Osteoblast (primary cell): ENCODE results near the gene KRTAP29-1. TPM values are rescaled to one million over a fixed set of nuclear protein-coding genes. Genes with fewer than 3 reads are reported as not detected.

ENCODE experiments used
- DNase-seq: peaks from one replicate; pipeline ENCODE4 v3.0.0; 2011; ENCODE audit warnings: low spot score, mixed read lengths; ENCODE audit not compliant: insufficient read length; ENCODE audit errors: missing footprints
- H2AFZ ChIP-seq: 2 replicates; pipeline ENCODE4 v1.6.0; 2011; ENCODE audit warnings: mild to moderate bottlenecking, low read length
- H3K27ac ChIP-seq: 2 replicates; pipeline ENCODE4 v1.5.1; 2011; ENCODE audit warnings: mild to moderate bottlenecking, low read depth, low read length, moderate library complexity
- H3K27me3 ChIP-seq: 2 replicates; pipeline ENCODE4 v1.6.0; 2012; ENCODE audit warnings: mild to moderate bottlenecking, control low read depth, inconsistent platforms, low read length, moderate library complexity; ENCODE audit not compliant: insufficient read depth
- H3K36me3 ChIP-seq: 2 replicates; pipeline ENCODE4 v1.5.1; 2011; ENCODE audit warnings: mild to moderate bottlenecking, low read length, control low read depth, moderate library complexity; ENCODE audit not compliant: insufficient read depth
- H3K4me1 ChIP-seq: 2 replicates; pipeline ENCODE4 v1.5.1; 2011; ENCODE audit warnings: mild to moderate bottlenecking, low read length, control low read depth, moderate library complexity; ENCODE audit not compliant: insufficient read depth
- H3K4me2 ChIP-seq: 2 replicates; pipeline ENCODE4 v1.6.0; 2011; ENCODE audit warnings: mild to moderate bottlenecking, low read length; ENCODE audit not compliant: insufficient read depth
- H3K4me3 ChIP-seq: fragments of 200-600 bp; sonication (generic); 3 replicates; pipeline ENCODE4 v1.5.1; 2012; ENCODE audit warnings: mild to moderate bottlenecking, low read length, inconsistent platforms; ENCODE audit not compliant: insufficient read depth
- H3K79me2 ChIP-seq: 2 replicates; pipeline ENCODE4 v1.6.0; 2012; ENCODE audit warnings: mild to moderate bottlenecking, low read length, control low read depth, inconsistent platforms; ENCODE audit not compliant: insufficient read depth
- H3K9me3 ChIP-seq: 2 replicates; pipeline ENCODE4 v1.5.1; 2011; ENCODE audit warnings: low read depth, low read length, control low read depth
- H4K20me1 ChIP-seq: 2 replicates; pipeline ENCODE4 v1.6.0; 2012; ENCODE audit warnings: mild to moderate bottlenecking, low read length, control low read depth; ENCODE audit not compliant: insufficient read depth
- CTCF ChIP-seq: IDR thresholded peaks from 2 replicates; pipeline ENCODE4 v1.5.1; 2011; ENCODE audit warnings: mild to moderate bottlenecking, low read depth, low read length, moderate library complexity; ENCODE audit errors: extremely low read depth
- total RNA-seq: library from RNA; depleted of rRNA; stranded (reverse); fragments of >200 nt; gene quantifications from 2 replicates; pipeline ENCODE4 v1.2.3, GENCODE V29; 2012

KRTAP29-1 gene
- total RNA-seq, 1 donor = not detected

- no peak for TF ChIP-seq CTCF
- Histone ChIP-seq H3K27me3 (no peaks in the 10 kb centered on the region), H2AFZ (peak overlapping the region; percentile 83), H3K4me1 (peaks cover 11% of the 10 kb centered on the region), H3K4me3 (peak overlapping the region; percentile 38), H4K20me1 (no peaks in the 10 kb centered on the region), H3K4me2 (peak overlapping the region; percentile 32), H3K36me3 (no peaks in the 10 kb centered on the region), H3K27ac (no peak overlapping the region), H3K9me3 (no peaks in the 10 kb centered on the region), H3K79me2 (no peaks in the 10 kb centered on the region)
- peak; percentile 79 for DNase-seq
These were observed 5.7 kb upstream of the KRTAP29-1 start for GRCh38 chr17:41308251-41308917.

GRCh38 chr17:41307647-41308046 is 5.0 kb upstream of the KRTAP29-1 start:
- peaks cover 11% of the 10 kb centered on the region for H3K4me1 ChIP-seq
- peak overlapping the region; percentile 38 for H3K4me3 ChIP-seq
- H4K20me1 ChIP-seq = no peaks in the 10 kb centered on the region
- peak overlapping the region; percentile 32 for H3K4me2 ChIP-seq
- no peaks in the 10 kb centered on the region for H3K36me3 ChIP-seq
- TF ChIP-seq CTCF = no peak
- H2AFZ ChIP-seq = peak overlapping the region; percentile 83
- no peaks in the 10 kb centered on the region for H3K27me3 ChIP-seq
- no peaks in the 10 kb centered on the region for H3K9me3 ChIP-seq
- no peaks in the 10 kb centered on the region for H3K79me2 ChIP-seq
- no peak overlapping the region for H3K27ac ChIP-seq
- peak; percentile 76 for DNase-seq

- Histone ChIP-seq H3K27me3 (no peaks in the 10 kb centered on the region), H3K79me2 (no peaks in the 10 kb centered on the region), H3K36me3 (no peaks in the 10 kb centered on the region), H2AFZ (no peak overlapping the region), H3K4me1 (peaks cover 11% of the 10 kb centered on the region), H3K4me3 (no peak overlapping the region), H3K9me3 (no peaks in the 10 kb centered on the region), H4K20me1 (no peaks in the 10 kb centered on the region), H3K27ac (no peak overlapping the region), H3K4me2 (no peak overlapping the region)
- DNase-seq = no peak
- no peak for TF ChIP-seq CTCF
These were observed 1.4 kb upstream of the KRTAP29-1 start for GRCh38 chr17:41304091-41304490.

GRCh38 chr17:41302981-41303380 is 330 bp upstream of the KRTAP29-1 start:
- Histone ChIP-seq H3K27ac (no peak overlapping the region), H3K79me2 (no peaks in the 10 kb centered on the region), H2AFZ (no peak overlapping the region), H3K9me3 (no peaks in the 10 kb centered on the region), H3K4me3 (no peak overlapping the region), H3K27me3 (no peaks in the 10 kb centered on the region), H3K4me2 (no peak overlapping the region), H3K36me3 (no peaks in the 10 kb centered on the region), H3K4me1 (peaks cover 3% of the 10 kb centered on the region), H4K20me1 (no peaks in the 10 kb centered on the region)
- DNase-seq = no peak
- no peak for TF ChIP-seq CTCF
